H1 (cell line): ENCODE data around the gene CACNA2D3. TPM values are rescaled to one million over a fixed set of nuclear protein-coding genes. Genes with fewer than 3 reads are reported as not detected.

Experiments
- CTCF ChIA-PET: fragments of 300-600 bp; sonication (Branson Sonifier 250); formaldehyde crosslinking; loops from one replicate; lab custom pipeline; 2021; ENCODE audit not compliant: partially characterized antibody; lab: Charles Lee
- POLR2A ChIA-PET: fragments of 300-600 bp; sonication (Branson Sonifier 250); formaldehyde crosslinking; loops from one replicate; lab custom pipeline; 2021; ENCODE audit warnings: inconsistent platforms; ENCODE audit not compliant: partially characterized antibody; lab: Charles Lee
- DNase-seq, 2 experiments: peaks; one replicate each; pipeline versions ENCODE4 v3.0.0 to v3.0.0-alpha.2; 2010 to 2022; ENCODE audit warnings: low spot score in 2 of 2, low read depth in 1 of 2, mixed read lengths in 1 of 2
- FAIRE-seq: peaks from 2 replicates; lab custom pipeline; 2011; peaks lifted over from hg19 to GRCh38; lab: Jason Lieb, UNC
- H2AFZ ChIP-seq: 2 replicates; pipeline ENCODE4 v1.8.1; 2012; ENCODE audit warnings: low read length, inconsistent platforms
- H2AK5ac ChIP-seq: 2 replicates; pipeline ENCODE4 v1.6.1; 2013; ENCODE audit warnings: low read depth, low read length
- H2BK120ac ChIP-seq: replicated peaks from 2 replicates; pipeline ENCODE3; 2013; ENCODE audit warnings: low read depth, low read length, inconsistent platforms
- H2BK12ac ChIP-seq: 2 replicates; pipeline ENCODE4 v1.6.1; 2013; ENCODE audit warnings: low read depth, low read length
- H2BK15ac ChIP-seq: 2 replicates; pipeline ENCODE4 v1.6.1; 2013; ENCODE audit warnings: low read length
- H2BK20ac ChIP-seq: 2 replicates; pipeline ENCODE4 v1.6.1; 2013; ENCODE audit warnings: low read length
- H2BK5ac ChIP-seq: 2 replicates; pipeline ENCODE4 v1.6.1; 2013; ENCODE audit warnings: low read depth, low read length
- H3K14ac ChIP-seq: 2 replicates; pipeline ENCODE4 v1.6.1; 2013; ENCODE audit warnings: inconsistent platforms; ENCODE audit not compliant: insufficient read length
- H3K18ac ChIP-seq: 2 replicates; pipeline ENCODE4 v1.6.1; 2013; ENCODE audit warnings: low read length; ENCODE audit errors: extremely low read depth
- H3K23ac ChIP-seq: 2 replicates; pipeline ENCODE4 v1.6.1; 2013; ENCODE audit warnings: inconsistent platforms; ENCODE audit not compliant: insufficient read length
- H3K23me2 ChIP-seq: 2 replicates; pipeline ENCODE4 v1.6.1; 2013; ENCODE audit warnings: low read depth, low read length
- H3K27ac ChIP-seq: 2 replicates; pipeline ENCODE4 v1.6.1; 2011; ENCODE audit warnings: low read depth, low read length, inconsistent platforms
- H3K27me3 ChIP-seq, 4 experiments: replicated peaks in 1 of 4; 1 replicate in 1 of 4; 2 replicates in 3 of 4; pipeline versions ENCODE4 v1.6.1 to v1.8.1; 2011 to 2013; ENCODE audit warnings: low read length in 3 of 4, mild to moderate bottlenecking in 3 of 4, inconsistent platforms in 2 of 4, mixed read lengths in 2 of 4, moderate library complexity in 1 of 4; ENCODE audit not compliant: control insufficient read depth in 3 of 4, insufficient read depth in 3 of 4; ENCODE audit errors: extremely low read depth in 1 of 4
- H3K36me3 ChIP-seq, 4 experiments: 2 replicates each; pipeline versions ENCODE4 v1.6.1 to v1.8.1; 2011 to 2013; ENCODE audit warnings: mild to moderate bottlenecking in 4 of 4, low read length in 3 of 4, moderate library complexity in 2 of 4, control low read depth in 1 of 4, inconsistent platforms in 1 of 4; ENCODE audit not compliant: insufficient read depth in 4 of 4, control insufficient read depth in 2 of 4
- H3K4ac ChIP-seq: replicated peaks from 2 replicates; pipeline ENCODE3; 2013; ENCODE audit warnings: low read length, low read depth, mixed read lengths, inconsistent platforms; ENCODE audit not compliant: insufficient read length
- H3K4me1 ChIP-seq, 4 experiments: replicated peaks in 1 of 4; 1 replicate in 1 of 4; 2 replicates in 3 of 4; pipeline versions ENCODE4 v1.6.1 to v1.8.1; 2011 to 2013; ENCODE audit warnings: low read length in 3 of 4, inconsistent platforms in 2 of 4, mixed read lengths in 1 of 4; ENCODE audit not compliant: insufficient read depth in 4 of 4, control insufficient read depth in 3 of 4
- H3K4me2 ChIP-seq, 2 experiments: 2 replicates each; pipeline versions ENCODE4 v1.6.1 to v1.8.1; 2011 to 2013; ENCODE audit warnings: low read depth in 2 of 2, low read length in 2 of 2, control low read depth in 1 of 2, inconsistent platforms in 1 of 2, mild to moderate bottlenecking in 1 of 2; ENCODE audit not compliant: insufficient read depth in 1 of 2
- H3K4me3 ChIP-seq, 4 experiments: fragments of 200-600, 300-600 bp in 1 of 4; sonication (generic), shearing (Covaris generic), sonication (Bioruptor Twin) in 1 of 4; 2 replicates each; pipeline versions ENCODE4 v1.5.1 to v1.8.1; 2011 to 2016; ENCODE audit warnings: low read length in 4 of 4, low read depth in 3 of 4, control low read depth in 2 of 4, inconsistent platforms in 2 of 4, mild to moderate bottlenecking in 2 of 4, mixed read lengths in 1 of 4, moderate library complexity in 1 of 4; ENCODE audit not compliant: insufficient read depth in 2 of 4; ENCODE audit errors: extremely low read depth in 1 of 4
- H3K56ac ChIP-seq: replicated peaks from 2 replicates; pipeline ENCODE3; 2013; ENCODE audit warnings: low read depth, mild to moderate bottlenecking, mixed read lengths, low read length, inconsistent platforms; ENCODE audit not compliant: insufficient read length
- H3K79me1 ChIP-seq: 2 replicates; pipeline ENCODE4 v1.6.1; 2013; ENCODE audit warnings: low read depth, low read length, control low read depth
- H3K79me2 ChIP-seq, 2 experiments: 2 replicates each; pipeline versions ENCODE4 v1.6.1 to v1.8.1; 2012 to 2013; ENCODE audit warnings: low read length in 2 of 2, mild to moderate bottlenecking in 2 of 2, inconsistent platforms in 1 of 2; ENCODE audit not compliant: insufficient read depth in 2 of 2, control insufficient read depth in 1 of 2
- H3K9ac ChIP-seq, 4 experiments: replicated peaks in 1 of 4; 1 replicate in 1 of 4; 2 replicates in 3 of 4; pipeline versions ENCODE4 v1.6.1 to v1.8.1; 2011 to 2013; ENCODE audit warnings: low read depth in 3 of 4, low read length in 3 of 4, control low read depth in 2 of 4, mild to moderate bottlenecking in 2 of 4, moderate library complexity in 2 of 4, inconsistent platforms in 1 of 4; ENCODE audit errors: extremely low read depth in 1 of 4
- H3K9me3 ChIP-seq, 2 experiments: 2 replicates each; pipeline versions ENCODE4 v1.6.1 to v1.8.1; 2012 to 2013; ENCODE audit warnings: mild to moderate bottlenecking in 2 of 2, moderate library complexity in 2 of 2, control low read depth in 1 of 2, inconsistent platforms in 1 of 2, low read depth in 1 of 2, low read length in 1 of 2, mixed read lengths in 1 of 2; ENCODE audit not compliant: insufficient read depth in 2 of 2
- H4K20me1 ChIP-seq, 2 experiments: replicated peaks in 1 of 2; 2 replicates each; pipeline versions ENCODE3 to v1.8.1; 2011 to 2013; ENCODE audit warnings: inconsistent platforms in 2 of 2, low read length in 2 of 2, mild to moderate bottlenecking in 1 of 2; ENCODE audit not compliant: insufficient read depth in 2 of 2, control insufficient read depth in 1 of 2
- H4K5ac ChIP-seq: 2 replicates; pipeline ENCODE4 v1.6.1; 2013; ENCODE audit warnings: low read length, low read depth, mixed read lengths, inconsistent platforms; ENCODE audit not compliant: insufficient read length
- H4K8ac ChIP-seq: 2 replicates; pipeline ENCODE4 v1.8.0; 2013; ENCODE audit warnings: mild to moderate bottlenecking, moderate library complexity, low read length, inconsistent platforms; ENCODE audit not compliant: insufficient read depth; ENCODE audit errors: extremely low read depth
- H4K91ac ChIP-seq: replicated peaks from 2 replicates; pipeline ENCODE3; 2013; ENCODE audit warnings: low read length, mixed read lengths, inconsistent platforms; ENCODE audit not compliant: insufficient read length
- SIX5 ChIP-seq: IDR thresholded peaks from 2 replicates; pipeline ENCODE4 v1.6.1; 2011; ENCODE audit warnings: mild to moderate bottlenecking, low read depth, low read length
- SRF ChIP-seq: IDR thresholded peaks from 2 replicates; pipeline ENCODE4 v1.6.1; 2011; ENCODE audit warnings: mild to moderate bottlenecking, low read depth, low read length, moderate library complexity
- polyA plus RNA-seq, 7 experiments: library from polyadenylated mRNA; depleted of rRNA in 3 of 7; stranded (reverse) in 5 of 7; unstranded in 2 of 7; fragments of >200 nt in 5 of 7; fragments of 200-250 nt in 2 of 7; gene quantifications; 1 replicate in 5 of 7; 2 replicates in 1 of 7; 4 replicates in 1 of 7; pipeline versions ENCODE4 v1.2.1 to v1.2.3, GENCODE V29; 2011 to 2013; ENCODE audit warnings: missing spikeins in 2 of 7, mixed read lengths in 2 of 7
- total RNA-seq: library from RNA; stranded (reverse); fragmentation: NEBNext Ultra II Directional; extraction: Animal tissue kit (Norgen Biotek cat#: 25700); gene quantifications from 2 replicates; pipeline ENCODE4 v1.2.1, GENCODE V29; 2021

CACNA2D3 gene
- total and polyA plus RNA-seq, 2 of the 8 experiments (the other 6 are each of a cell fraction or from before 2014, with no cell fraction given): 1.5 to 1.8 TPM

GRCh38 chr3:54916732-54917131 lies 794.4 kb downstream of the CACNA2D3 start:
- DNase-seq (no peak), FAIRE-seq (no peak)
- Histone ChIP-seq H2AFZ (no peak overlapping the region), H2BK120ac (no peak overlapping the region), H3K9ac (no peak overlapping the region), H3K27ac (no peak overlapping the region), H3K23me2 (no peaks in the 10 kb centered on the region), H3K36me3 (0 out of 8 replicates have a peak, but pooled peaks cover 0 to 4% (median 0%) of the 10 kb centered on the region in 4 experiments), H2BK5ac (no peak overlapping the region), H2BK12ac (no peak overlapping the region), H3K4me3 (no peak overlapping the region), H4K20me1 (no peaks in the 10 kb centered on the region), H3K79me1 (no peaks in the 10 kb centered on the region), H4K5ac (no peak overlapping the region), H3K27me3 (no peaks in the 10 kb centered on the region), H2BK15ac (no peak overlapping the region), H3K4me2 (no peak overlapping the region), H4K91ac (no peak overlapping the region), H3K9me3 (peaks cover 0 to 5% of the 10 kb centered on the region in 2 experiments; a peak in 3 of 4 replicates), H3K4me1 (no peaks in the 10 kb centered on the region), H3K79me2 (no peaks in the 10 kb centered on the region), H4K8ac (no peak overlapping the region), H2AK5ac (no peak overlapping the region), H3K4ac (no peak overlapping the region), H3K23ac (no peak overlapping the region), H2BK20ac (no peak overlapping the region), H3K14ac (no peak overlapping the region), H3K56ac (no peak overlapping the region), H3K18ac (no peak overlapping the region)
- ChIA-PET CTCF (no interaction called here), POLR2A (interaction anchor here (0.8 kb wide), 1 partner anchor 15 kb away, joined by 3 read pairs; no protein-coding TSS in a partner anchor)
- TF ChIP-seq SIX5: no peak
- peak; percentile 50; the same call in 1 of the 2 replicates for TF ChIP-seq SRF
